ENCODE measurements around the gene GRK3.

DNA sequence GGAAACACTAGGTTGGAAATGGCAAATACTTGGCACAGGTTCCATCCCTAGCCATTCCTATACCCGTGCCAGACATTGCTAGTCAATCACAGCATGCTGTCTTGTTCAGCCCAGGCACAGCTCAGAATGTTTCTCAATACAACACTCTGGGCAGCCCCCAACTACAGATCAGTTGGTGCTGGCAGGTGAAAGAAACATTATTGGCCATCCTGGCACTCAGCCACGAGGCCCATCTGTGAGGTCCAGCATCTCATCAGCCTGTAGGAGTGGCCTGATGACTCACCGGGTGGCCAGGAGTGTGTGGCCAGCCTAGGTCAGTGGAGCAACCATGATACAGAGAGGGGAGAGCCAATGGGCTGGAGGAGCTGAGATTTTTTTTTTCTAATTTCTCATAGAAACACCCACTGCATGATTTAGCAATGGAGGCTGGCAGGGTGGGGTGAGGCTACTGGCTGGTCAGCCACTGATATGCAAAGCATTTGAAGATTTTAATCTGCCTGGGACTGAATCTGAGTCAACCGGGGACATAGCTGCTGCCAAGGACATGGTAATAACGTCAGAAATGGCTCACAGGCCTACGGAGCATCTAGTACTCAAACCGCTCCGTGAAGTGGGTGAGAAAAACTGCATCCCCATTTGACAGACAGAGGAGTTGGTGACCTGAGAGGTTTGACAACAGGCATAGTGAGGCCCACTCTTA lies 182.9 kb downstream of the GRK3 start:
- TF ChIP-seq, protein P1, sequence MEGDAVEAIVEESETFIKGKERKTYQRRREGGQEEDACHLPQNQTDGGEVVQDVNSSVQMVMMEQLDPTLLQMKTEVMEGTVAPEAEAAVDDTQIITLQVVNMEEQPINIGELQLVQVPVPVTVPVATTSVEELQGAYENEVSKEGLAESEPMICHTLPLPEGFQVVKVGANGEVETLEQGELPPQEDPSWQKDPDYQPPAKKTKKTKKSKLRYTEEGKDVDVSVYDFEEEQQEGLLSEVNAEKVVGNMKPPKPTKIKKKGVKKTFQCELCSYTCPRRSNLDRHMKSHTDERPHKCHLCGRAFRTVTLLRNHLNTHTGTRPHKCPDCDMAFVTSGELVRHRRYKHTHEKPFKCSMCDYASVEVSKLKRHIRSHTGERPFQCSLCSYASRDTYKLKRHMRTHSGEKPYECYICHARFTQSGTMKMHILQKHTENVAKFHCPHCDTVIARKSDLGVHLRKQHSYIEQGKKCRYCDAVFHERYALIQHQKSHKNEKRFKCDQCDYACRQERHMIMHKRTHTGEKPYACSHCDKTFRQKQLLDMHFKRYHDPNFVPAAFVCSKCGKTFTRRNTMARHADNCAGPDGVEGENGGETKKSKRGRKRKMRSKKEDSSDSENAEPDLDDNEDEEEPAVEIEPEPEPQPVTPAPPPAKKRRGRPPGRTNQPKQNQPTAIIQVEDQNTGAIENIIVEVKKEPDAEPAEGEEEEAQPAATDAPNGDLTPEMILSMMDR (conservative IDR thresholded peaks at IDR 0.05; ENCODE audit: low read depth, low read length) = no peak
- TF ChIP-seq EZH2 (IDR thresholded peaks at IDR 0.05; ENCODE audit: borderline replicate concordance, low read depth, low read length, poor library complexity, severe bottlenecking) = no peak

All from A673 (cell line).